MG63 (cell line): ENCODE results near the gene CTNNA2. TPM values are rescaled to one million over a fixed set of nuclear protein-coding genes. Genes with fewer than 3 reads are reported as not detected.
"Not testable (repeated sequence)": the region's sequence is repeated elsewhere in the genome, so short reads cannot be mapped to it uniquely, and the experiment has no call there.

ENCODE experiments used
- DNase-seq: peaks from one replicate; pipeline ENCODE4 v3.0.0-alpha.2; 2020
- H3K27me3 ChIP-seq: fragments of 250-450 bp; sonication (Bioruptor Pico); 2 replicates; pipeline ENCODE4 v1.5.1; 2020; ENCODE audit warnings: mild to moderate bottlenecking, moderate library complexity
- H3K36me3 ChIP-seq: fragments of 250-450 bp; sonication (Bioruptor Pico); 2 replicates; pipeline ENCODE4 v1.5.1; 2020; ENCODE audit warnings: mild to moderate bottlenecking, moderate library complexity
- H3K4me3 ChIP-seq: fragments of 250-450 bp; sonication (Bioruptor Pico); 2 replicates; pipeline ENCODE4 v1.5.1; 2020; ENCODE audit warnings: mild to moderate bottlenecking, moderate library complexity
- H3K9me3 ChIP-seq: fragments of 250-450 bp; sonication (Bioruptor Pico); 2 replicates; pipeline ENCODE4 v1.5.1; 2020; ENCODE audit warnings: mild to moderate bottlenecking, moderate library complexity
- total RNA-seq: library from RNA; depleted of rRNA; stranded (reverse); fragments of >200 nt; shearing (Covaris generic); gene quantifications from 2 replicates; pipeline ENCODE4 v1.2.3, GENCODE V29; 2014; ENCODE audit warnings: low replicate concordance

CTNNA2 gene
- total RNA-seq, 1 experiment from 2014 or later = not detected

DNA sequence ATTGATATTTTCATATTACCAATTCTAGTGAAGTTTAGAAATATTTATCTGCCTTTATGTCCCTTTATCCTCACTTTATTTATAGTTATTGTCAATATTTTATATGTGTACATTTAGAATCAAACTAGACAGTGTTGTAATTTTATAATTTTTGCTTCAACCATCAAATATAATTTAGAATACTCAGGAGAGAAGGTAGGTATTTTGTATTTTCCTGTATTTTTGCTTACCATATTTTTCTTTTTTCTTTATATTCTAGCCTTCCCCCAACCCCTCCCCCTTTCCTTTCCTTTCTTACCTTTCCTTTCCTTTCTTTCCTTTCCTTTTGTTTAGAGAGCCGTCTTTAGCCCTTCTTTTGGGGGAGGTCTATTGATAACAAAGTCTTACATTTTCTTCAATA lies 651.5 kb downstream of the CTNNA2 start:
- Histone ChIP-seq H3K9me3 (no peaks in the 10 kb centered on the region), H3K36me3 (no peaks in the 10 kb centered on the region), H3K27me3 (no peaks in the 10 kb centered on the region), H3K4me3 (no peak overlapping the region)
- no peak for DNase-seq

DNA sequence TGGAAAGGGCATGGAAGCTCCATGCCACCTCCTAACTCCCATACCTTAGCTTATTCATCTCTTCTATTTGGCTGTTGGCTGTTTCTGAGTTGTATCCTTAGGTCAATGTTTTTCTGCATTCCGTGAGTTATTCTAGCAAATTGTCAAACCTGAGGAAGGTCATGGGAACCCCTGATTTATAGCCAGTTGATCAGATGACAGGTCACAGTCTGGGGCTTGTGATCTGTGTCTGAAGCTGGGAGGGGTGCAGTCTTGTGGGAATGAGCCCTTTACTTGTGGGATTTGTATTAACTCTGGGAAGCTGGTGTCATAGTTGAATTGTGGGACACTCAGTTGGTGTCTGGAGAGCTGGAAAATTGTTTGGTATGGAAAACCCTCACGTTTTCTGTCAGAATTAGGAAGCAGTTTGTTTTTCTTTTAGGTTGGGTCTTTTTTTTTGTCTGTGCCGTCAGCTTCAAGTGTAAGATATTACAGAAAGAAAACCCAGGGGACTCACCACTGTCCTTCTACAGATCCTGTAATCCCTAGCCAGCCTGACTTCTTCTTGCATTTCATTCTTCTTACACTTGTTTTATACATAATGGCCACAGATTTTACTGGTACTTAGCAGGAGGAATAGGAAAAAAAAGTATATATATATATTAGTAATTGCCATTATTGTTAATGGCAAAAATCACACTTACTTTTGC lies 653.8 kb downstream of the CTNNA2 start:
- Histone ChIP-seq H3K36me3 (no peaks in the 10 kb centered on the region), H3K9me3 (no peaks in the 10 kb centered on the region), H3K27me3 (no peaks in the 10 kb centered on the region), H3K4me3 (no peak overlapping the region)
- no peak for DNase-seq

DNA sequence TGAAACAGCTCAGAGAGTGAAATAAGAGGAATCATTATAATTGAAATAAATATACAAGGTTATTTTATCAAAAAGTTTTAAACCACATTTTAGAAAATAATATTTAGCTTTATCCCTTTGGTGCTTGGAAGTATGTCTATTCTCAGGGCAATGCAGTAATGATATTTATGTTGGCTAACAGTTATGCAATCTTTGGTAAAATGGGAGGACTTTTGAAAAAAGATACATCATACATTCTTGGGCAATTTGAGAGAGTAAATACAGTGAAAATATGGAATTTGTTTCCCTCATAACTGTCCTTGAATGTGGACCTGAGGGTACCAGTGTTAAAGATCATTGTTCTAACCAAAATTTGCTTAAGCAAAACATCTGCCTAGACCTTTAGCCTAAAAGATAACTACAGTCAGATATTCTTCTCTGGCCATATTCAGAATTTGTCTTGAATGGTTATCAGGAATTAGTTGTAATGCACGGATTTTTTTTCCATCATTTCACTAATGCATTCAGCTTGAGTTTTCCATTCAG lies 654.5 kb downstream of the CTNNA2 start:
- no peaks in the 10 kb centered on the region for H3K36me3 ChIP-seq
- H3K4me3 ChIP-seq = no peak overlapping the region
- H3K9me3 ChIP-seq = no peaks in the 10 kb centered on the region

DNA sequence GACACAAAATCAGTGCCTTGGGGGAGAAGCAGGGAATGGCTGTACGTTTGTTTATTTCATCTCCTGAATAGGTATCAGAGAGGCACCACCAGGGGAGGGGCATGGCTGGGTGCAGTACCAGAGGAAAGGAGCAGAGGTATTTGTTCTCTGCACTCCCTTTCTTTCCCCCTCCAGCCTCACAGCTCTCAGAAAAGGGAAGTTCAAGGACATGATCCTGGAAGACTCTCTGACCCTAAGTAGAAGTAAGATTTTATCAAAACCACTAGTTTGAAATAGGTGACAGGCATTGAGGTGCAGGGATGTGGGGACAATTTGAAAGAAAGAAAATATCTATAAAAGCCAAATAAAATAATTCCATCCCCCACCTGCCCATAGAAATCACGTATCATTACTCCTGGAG lies 655.2 kb downstream of the CTNNA2 start:
- no peaks in the 10 kb centered on the region for H3K9me3 ChIP-seq
- no peak for DNase-seq
- no peaks in the 10 kb centered on the region for H3K36me3 ChIP-seq
- no peaks in the 10 kb centered on the region for H3K27me3 ChIP-seq
- no peak overlapping the region for H3K4me3 ChIP-seq

More for the DNA sequence above, 654.5 kb downstream of the CTNNA2 start:
- no peaks in the 10 kb centered on the region for H3K27me3 ChIP-seq
- no peak for DNase-seq

DNA sequence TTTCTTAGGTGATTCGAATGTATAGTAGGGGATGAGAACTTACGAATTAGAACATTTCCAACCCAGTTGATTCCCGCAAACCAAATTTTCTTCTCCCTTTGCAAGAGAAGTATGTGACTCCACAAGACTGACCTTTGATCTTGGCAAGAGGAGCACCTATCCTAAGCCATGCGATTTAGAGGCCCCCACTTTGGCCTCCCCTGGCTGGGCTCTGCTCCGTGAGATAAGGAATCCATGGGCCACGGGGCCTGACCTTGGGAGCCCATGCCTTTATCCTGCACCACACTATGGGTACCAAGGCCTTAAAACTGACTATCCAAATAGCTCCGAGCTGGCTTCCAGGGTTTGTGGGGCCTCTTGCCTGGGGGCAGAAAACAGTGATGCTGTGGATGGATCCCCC lies 656.0 kb downstream of the CTNNA2 start:
- H3K36me3 ChIP-seq = no peaks in the 10 kb centered on the region

DNA sequence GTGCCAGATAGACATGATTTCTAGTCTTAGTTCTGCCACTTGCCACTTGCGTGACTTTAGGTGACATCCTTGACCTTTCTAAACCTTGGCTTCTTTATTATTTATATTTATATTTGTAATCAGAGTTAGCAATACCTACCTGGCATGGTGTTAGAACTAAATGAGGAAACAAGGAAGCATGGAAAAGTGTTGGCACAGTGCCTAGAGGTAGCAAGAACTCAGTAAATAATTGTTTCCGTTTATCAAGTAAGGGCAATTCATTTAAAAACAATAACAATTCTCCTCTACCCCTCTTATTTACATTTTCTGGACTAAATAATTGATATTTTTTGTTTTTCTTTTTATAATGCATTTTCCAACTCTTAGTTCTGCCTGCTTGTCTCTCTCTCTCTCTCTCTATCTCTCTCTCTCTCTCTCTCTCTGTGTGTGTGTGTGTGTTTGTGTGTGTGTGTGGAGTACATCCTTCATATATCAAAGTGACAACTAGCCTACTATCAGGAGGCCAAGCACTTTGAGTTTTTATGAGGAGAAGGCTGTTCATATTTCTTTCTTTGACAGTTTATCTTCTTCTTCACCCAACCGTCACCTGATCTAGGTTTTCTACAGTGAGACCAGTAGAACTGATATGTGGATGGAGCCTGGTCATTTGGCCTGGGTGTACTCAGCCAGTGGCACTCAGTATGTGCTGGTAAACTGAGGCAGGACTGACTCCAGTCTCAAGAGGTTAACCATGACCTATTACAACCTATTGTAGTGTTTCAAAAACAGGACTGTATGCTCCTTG lies 657.2 kb downstream of the CTNNA2 start:
- Histone ChIP-seq H3K36me3 (no peaks in the 10 kb centered on the region), H3K9me3 (no peaks in the 10 kb centered on the region), H3K4me3 (no peak overlapping the region), H3K27me3 (no peaks in the 10 kb centered on the region)
- DNase-seq = no peak

More for the DNA sequence above, 656.0 kb downstream of the CTNNA2 start:
- DNase-seq = no peak
- Histone ChIP-seq H3K9me3 (no peaks in the 10 kb centered on the region), H3K27me3 (no peaks in the 10 kb centered on the region), H3K4me3 (no peak overlapping the region)

DNA sequence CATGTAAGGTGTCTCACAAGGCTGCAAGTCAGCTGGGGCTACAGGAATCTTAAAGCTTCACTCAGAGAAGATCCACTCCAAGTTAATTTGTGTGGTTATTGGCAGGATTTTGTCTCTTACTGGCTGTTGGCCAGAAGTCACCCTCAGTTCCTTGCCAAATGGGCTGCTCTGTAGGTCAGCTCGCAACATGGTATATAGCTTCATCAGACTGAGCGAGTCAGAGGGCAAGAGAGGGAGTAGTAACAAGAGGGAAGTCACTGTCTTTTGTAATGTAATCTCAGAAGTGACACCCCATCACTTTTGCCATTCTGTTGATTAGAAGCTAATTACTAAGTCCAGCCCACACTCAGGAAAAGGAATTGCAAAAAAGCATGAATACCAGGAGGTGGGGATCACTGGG lies 672.2 kb downstream of the CTNNA2 start:
- Histone ChIP-seq H3K4me3 (no peak overlapping the region), H3K36me3 (no peaks in the 10 kb centered on the region)
- peak; percentile 7 for DNase-seq

DNA sequence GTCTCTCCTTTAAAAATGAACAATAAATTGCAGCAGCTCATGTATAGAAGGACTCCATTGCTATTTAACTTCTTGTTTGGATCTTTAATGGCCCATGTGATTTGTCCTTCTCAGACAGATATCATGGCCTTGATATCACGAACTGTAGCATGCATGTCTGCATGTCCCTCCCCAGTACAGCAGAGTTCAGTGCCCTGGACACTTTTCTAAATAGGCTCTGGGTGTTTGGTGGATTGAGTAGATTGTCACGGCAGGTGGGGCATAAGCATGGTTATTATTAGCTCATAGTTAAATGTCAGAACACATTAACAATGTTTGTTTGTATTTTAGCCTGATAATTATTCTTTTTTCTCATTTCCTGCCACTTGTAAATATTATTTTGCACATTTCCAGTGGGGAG lies 673.4 kb downstream of the CTNNA2 start:
- Histone ChIP-seq H3K9me3 (no peaks in the 10 kb centered on the region), H3K36me3 (no peaks in the 10 kb centered on the region)
- no peak for DNase-seq

More for the DNA sequence above, 672.2 kb downstream of the CTNNA2 start:
- Histone ChIP-seq H3K9me3 (no peaks in the 10 kb centered on the region), H3K27me3 (no peaks in the 10 kb centered on the region)

DNA sequence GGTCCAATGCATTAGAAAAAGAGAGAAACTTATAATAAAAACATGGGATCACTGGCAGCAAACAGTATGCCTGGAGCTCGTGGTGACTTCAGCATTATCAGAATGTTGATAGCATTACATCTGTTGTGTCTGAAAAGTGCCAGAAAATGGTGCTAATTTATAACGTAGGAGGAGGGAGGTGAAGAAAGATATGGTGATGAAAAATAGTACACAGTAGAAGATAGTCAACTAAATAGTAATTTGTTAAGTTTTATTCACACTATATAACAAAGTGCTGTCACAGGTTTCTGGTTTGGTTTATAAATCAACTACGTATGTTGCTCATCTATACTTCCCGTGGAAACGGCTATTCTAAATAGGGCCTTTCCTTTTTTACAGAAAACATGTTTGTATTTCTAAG lies 674.3 kb downstream of the CTNNA2 start:
- H3K9me3 ChIP-seq = no peaks in the 10 kb centered on the region
- H3K36me3 ChIP-seq = no peaks in the 10 kb centered on the region
- DNase-seq = no peak
- no peaks in the 10 kb centered on the region for H3K27me3 ChIP-seq
- no peak overlapping the region for H3K4me3 ChIP-seq

More for the DNA sequence above, 673.4 kb downstream of the CTNNA2 start:
- no peak overlapping the region for H3K4me3 ChIP-seq
- H3K27me3 ChIP-seq = no peaks in the 10 kb centered on the region

DNA sequence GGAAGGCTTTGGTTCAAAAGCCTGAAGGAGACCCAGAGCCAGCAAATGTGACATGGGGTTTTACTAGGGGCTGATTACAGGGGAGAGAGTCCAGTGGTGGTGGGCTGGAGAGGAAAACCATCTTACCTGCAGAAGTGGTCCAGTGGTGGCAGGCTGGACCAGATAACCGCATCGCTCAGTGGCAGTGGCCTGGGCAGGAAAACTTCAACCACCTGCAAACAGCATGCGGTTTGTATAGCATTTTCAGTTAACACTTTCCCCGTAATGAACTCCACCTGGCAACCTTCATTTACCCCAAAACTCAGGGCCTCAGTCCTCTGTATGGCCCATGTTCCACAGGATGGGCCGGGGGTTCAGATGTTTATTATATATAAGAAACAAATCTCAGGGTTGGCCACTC lies 677.3 kb downstream of the CTNNA2 start:
- H3K27me3 ChIP-seq = no peaks in the 10 kb centered on the region; the same call in 1 of the 2 replicates
- no peaks in the 10 kb centered on the region for H3K36me3 ChIP-seq
- DNase-seq = no peak
- no peak overlapping the region for H3K4me3 ChIP-seq
- H3K9me3 ChIP-seq = no peaks in the 10 kb centered on the region

DNA sequence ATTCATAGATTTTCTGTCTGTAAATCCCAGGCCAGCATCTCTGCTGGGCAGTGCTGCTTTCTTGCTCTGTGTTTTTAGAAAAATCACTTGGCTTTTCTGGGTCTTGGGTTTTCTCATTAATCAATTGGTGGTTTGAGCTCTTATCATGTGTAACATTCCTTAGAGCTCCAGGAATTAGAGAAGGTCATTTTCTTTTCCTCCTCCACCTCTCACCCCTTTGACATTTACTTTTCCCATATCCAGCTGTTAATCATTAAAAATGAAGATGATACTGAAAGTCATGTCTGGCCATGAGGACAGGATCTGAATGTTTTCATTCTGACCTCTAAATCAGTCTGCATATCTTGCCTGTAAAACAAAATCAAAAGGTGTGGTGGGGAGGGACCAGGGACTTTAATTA lies 680.7 kb downstream of the CTNNA2 start:
- no peaks in the 10 kb centered on the region; the same call in 1 of the 2 replicates for H3K27me3 ChIP-seq

DNA sequence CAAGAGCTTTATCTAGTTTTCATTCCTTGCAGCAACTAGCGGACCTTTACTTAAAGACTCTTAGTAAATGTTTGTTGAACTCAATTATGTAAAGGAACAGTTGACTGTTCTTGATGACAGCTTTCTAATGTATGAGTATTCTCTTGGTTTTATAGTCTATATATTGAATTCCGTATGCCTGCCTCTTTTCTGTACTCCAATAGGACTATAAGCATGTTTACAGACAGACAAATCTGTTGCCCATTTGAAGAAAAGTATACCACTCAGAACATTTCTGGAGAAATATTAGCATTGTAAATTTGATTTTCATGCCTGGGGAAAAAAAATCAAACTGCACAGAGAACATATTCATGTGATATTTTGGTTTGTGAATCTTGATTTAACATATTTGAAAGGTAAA lies 682.2 kb downstream of the CTNNA2 start:
- Histone ChIP-seq H3K9me3 (no peaks in the 10 kb centered on the region), H3K36me3 (no peaks in the 10 kb centered on the region), H3K27me3 (no peaks in the 10 kb centered on the region; the same call in 1 of the 2 replicates), H3K4me3 (no peak overlapping the region)
- DNase-seq = no peak

More for the DNA sequence above, 680.7 kb downstream of the CTNNA2 start:
- DNase-seq = no peak
- Histone ChIP-seq H3K9me3 (no peaks in the 10 kb centered on the region), H3K36me3 (no peaks in the 10 kb centered on the region), H3K4me3 (no peak overlapping the region)

DNA sequence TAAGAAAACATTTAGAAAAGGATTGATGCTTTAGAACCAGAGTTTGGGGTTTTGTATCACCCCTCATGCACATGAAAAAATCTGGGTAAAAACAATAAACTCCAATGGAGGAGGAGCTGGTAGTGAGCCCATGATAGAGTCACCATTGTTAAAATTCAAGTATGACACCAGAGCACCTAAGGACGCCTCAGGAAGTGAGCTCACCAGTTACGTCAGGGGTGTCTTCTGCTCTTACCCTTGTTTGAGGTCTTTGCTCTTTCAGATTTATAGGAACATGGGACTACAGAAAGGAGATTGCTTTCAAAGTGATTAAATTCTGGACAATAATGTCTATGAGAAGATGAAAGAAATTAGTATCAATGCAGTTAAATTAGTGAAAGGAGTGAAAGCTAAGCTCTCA lies 685.2 kb downstream of the CTNNA2 start:
- no peaks in the 10 kb centered on the region; the same call in 1 of the 2 replicates for H3K27me3 ChIP-seq
- H3K4me3 ChIP-seq = no peak overlapping the region
- H3K9me3 ChIP-seq = no peaks in the 10 kb centered on the region
- DNase-seq = no peak
- no peaks in the 10 kb centered on the region for H3K36me3 ChIP-seq

DNA sequence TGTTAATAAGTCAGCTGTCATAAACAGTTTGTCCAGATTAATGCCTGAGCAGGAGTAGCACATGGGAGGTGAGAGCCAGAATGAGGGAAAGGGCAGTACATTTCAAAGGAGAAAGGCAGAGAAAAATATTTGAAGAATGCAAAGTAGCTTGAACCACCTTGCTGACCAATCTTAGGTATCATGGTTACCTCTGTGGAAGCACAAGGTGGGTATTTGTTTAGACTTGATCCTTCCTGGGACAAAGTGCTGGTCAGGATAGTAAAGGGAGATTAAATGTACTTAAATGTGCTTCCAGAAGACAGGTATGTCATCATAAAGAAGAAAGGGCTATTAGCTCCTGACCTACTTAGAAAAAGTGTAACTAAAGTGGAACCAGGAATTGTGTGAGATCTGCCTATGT lies 686.7 kb downstream of the CTNNA2 start:
- no peaks in the 10 kb centered on the region for H3K36me3 ChIP-seq
- no peaks in the 10 kb centered on the region for H3K9me3 ChIP-seq
- H3K27me3 ChIP-seq = no peaks in the 10 kb centered on the region
- H3K4me3 ChIP-seq = no peak overlapping the region
- no peak for DNase-seq

DNA sequence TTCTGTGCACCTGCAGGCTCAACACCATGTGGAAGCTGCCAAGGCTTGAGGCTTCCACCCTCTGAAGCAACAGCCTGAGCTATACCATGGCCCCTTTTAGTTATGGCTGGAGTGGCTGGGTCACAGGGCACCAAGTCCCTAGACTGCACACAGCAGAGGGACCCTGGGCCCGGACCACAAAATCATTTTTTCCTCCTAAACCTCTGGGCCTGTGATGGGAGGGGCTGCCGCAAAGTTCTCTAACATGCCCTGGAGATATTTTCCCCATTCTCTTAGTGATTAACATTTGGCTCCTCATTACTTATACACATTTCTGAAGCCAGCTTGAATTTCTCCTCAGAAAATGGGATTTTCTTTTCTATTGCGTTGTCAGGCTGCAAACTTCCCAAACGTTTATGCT lies 691.1 kb downstream of the CTNNA2 start:
- H3K36me3 ChIP-seq, DNase-seq, H3K27me3 ChIP-seq, H3K9me3 ChIP-seq, H3K4me3 ChIP-seq: not testable (repeated sequence)

DNA sequence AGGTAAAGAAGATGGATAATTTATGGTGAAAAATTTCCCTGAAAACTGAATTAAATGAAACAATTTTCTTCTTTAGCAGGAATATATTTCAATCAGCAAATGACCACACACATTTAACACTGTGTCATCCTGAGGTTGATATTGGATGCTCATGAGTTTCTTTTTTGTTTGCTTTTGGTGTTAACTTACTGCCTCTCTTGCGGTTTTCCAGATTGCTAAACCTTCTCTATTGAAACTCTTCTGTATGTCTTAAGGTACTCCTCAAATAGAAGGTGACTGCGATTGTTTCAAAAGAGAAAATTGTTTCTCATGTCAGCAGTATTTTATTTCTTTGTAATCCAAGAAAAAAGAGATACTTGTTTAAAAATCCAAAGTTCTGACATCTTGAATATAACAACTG lies 692.6 kb downstream of the CTNNA2 start:
- Histone ChIP-seq H3K27me3 (no peaks in the 10 kb centered on the region), H3K36me3 (no peaks in the 10 kb centered on the region), H3K9me3 (no peaks in the 10 kb centered on the region), H3K4me3 (no peak overlapping the region)
- DNase-seq = no peak

DNA sequence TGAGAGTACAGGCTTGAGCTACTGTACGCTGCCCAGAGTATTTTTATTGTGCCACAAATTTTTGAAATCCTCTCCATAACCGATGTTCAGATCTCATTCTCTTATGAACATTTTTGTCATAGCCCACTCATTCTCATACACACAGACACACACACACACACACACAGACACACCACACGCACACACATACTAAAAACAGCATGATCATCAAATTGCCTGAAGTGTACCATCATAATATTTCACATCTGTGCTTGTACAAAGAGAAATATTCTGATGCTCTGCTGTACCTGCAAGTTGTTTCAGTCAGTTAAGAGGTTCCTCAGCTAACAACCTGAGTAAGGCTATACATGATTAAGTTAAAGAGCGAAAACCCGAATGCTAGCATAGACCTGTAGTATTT lies 696.6 kb downstream of the CTNNA2 start:
- DNase-seq = no peak
- H3K9me3 ChIP-seq = no peaks in the 10 kb centered on the region
- no peak overlapping the region for H3K4me3 ChIP-seq
- H3K36me3 ChIP-seq = no peaks in the 10 kb centered on the region
- no peaks in the 10 kb centered on the region for H3K27me3 ChIP-seq

DNA sequence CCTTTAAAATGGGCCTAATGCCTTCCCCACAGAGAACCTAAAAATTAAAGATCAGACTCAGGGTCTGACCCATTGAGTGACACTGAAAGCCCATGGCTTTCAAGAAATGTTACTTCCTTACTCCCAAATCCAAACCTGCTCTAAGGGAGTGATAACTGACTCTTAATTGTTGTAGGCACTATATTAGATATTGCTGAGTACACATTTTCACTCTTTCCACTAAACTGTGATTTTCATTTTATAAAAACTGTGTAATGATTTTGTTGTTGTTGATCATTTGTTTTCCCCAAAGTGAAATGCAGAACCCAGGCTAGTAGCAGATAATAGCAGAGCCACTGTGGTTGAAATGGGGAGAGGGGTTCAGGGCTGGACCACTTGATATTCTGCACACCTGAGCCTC lies 704.6 kb downstream of the CTNNA2 start:
- H3K4me3 ChIP-seq = no peak overlapping the region
- H3K9me3 ChIP-seq = no peaks in the 10 kb centered on the region
- no peaks in the 10 kb centered on the region for H3K27me3 ChIP-seq
- DNase-seq = no peak
- H3K36me3 ChIP-seq = no peaks in the 10 kb centered on the region
